Measurements from ENCODE around the gene PHF19. TPM values are rescaled to one million over a fixed set of nuclear protein-coding genes. Genes with fewer than 3 reads are reported as not detected.

PHF19 gene
- total RNA-seq, 1 experiment from 2014 or later: 62.8 TPM

DNA sequence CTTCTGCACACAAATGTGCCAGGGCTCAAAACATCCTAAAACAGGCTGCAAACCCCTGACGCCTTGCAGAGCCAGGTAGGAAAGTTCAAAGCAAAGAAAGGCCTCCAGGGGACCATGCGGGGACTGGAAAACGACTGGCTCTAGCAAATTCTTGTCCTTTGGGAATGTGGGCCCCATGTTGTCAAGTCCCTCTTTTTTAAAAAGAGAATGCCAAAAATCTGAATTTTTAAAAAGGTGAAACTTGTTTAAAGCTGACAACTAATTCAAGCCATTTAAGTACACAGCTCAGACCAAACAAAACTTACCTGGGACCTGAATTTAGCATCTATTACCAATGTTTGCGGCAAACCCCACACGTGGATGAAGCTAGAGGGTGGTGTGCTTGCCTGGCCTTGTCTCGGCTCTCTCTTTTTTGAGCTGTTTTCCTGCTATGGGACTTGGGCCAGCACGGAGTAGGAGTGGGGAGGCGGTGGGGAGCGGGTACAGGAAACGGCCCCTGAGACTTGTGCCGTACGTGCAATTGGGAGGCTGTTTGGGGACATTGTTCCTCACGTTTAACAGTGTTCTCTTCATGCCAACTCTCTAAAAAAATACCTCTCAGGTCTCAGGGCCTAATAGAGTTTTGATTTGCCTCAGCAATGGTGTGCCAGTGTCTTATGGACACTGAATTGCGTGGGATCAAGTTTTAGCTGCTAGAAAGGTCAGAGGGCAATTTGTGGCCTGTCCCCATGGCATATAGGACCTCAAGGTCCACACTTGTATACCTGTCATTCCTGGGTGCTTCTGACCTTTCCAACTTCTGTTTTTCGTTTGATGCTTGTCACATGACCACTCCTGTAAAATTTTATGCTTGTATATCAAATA lies 15.1 kb upstream of the PHF19 start:
- DNase-seq (ENCODE audit: low read depth): no peak

DNA sequence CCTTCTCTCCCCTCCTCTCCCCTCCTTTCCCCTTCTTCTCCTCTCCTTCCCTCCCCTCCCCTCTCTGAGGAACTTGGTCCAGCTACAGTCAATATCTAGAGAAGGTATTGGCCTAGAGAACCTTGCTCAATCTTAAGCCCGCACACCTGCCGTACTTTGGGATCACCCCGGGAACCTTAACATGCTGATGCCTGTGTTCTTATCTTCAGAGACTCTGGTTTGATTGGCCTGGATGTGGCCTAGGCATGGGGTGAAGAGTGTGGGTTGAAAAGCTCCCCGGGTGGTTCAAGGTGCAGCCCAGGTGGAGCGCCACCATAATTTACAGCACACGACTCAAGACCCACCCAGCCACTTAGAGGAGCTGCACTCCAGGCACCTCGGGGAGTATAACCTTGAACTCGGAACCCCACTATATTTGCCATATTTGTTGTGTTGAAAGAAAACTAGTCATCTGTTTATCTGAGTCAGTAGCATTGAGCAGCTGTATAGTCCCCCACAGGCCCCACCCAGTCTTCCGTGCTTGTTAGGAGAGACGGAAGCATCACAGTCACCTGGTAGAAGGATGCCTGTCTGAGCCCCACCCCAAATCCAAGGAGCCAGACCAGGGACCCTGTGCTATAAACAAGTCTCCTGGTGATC lies 14.4 kb upstream of the PHF19 start:
- no peak for DNase-seq (ENCODE audit: low read depth)

DNA sequence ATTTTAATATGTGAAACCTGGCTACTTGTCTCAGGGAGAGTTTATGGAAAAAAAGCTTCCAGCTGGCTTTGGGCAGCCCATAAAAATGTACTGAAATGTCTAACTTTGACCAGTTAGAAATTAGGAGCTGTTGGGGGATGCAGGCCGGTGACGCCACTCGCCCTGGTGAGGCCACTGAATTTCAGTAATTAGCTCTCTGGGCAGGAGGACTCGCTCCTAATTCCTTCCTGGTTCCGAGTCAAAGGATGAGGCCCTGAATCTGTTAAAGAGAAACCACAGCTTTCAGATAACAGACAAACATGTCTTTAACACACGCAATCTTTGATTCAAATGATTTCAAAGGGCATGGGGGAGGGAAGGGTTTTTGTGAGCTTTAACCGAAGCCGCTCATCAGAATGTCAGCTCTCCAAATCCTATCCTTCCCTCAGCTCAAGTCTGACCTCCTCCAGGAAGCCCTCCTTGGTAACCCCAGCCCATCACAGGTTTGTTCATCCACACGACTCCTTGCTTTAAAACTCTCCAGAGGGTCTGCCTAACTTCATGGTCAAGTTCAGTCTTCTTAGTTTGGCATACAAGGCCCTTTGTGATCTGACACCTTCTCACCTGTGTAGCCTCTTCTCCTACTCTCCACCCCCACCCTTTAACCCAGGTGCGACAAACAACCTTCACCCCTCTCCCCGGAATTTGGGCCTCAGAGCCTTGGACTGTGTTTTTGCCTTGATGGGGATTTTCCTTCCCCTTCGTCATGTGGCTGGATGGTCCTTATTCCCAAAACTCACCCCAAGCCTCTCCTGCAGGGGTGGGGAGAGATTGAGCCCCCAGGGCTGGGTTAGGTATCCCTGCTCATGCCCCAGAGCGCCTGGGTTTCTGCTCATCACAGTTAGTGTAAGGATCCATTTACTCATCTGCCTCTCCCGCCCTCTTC lies 13.6 kb upstream of the PHF19 start:
- DNase-seq (ENCODE audit: low read depth): no peak

DNA sequence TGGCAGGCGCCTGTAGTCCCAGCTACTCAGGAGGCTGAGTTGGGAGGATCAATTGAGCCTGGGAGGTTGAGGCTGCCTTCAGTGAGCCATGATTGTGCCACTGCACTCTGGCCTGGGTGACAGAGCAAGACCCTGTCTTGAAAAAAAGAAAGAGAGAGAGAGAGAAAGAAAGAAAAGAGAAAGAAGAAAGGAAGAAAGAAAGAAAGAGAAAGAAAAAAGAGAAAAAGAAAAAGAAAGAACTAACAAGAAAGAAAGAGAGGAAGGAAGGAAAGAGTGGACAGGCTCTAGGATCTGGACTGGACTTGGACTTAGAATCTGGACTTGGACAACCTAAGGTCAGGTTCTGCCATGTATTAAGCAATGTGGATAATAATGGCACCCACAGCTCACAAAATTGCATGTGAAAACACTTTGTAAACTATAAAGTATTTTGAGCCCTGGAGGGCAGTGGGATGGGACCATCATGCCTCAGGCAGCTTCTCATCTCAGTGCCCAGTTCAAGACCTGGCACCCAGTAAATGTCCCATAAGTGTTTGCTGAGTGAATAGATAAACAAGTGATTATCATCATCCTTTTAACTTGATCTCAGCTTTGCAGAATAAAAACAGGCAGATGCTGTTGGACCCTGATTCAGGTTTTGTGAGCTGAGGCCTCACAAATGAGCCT lies 12.8 kb upstream of the PHF19 start:
- no peak for DNase-seq (ENCODE audit: low read depth)

DNA sequence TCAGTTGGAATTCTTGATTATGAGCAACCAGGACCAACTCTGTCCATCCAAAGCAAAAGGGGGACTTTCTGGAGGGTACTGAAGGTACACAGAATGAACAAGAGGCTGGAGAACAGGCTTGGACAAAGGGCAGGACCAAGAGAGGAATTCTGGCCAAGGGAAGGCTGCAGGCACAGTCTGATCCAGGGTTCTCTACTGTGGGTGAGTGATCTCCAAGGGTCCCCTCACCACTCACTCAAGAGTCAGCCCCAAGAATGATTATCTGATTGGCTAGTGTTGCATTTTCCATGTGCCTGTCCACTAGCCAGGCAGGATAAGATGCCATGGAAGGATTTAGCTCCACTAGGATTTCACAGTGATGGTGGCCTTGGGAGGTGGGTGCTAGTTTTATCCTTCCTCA lies 11.6 kb upstream of the PHF19 start:
- no peak for DNase-seq (ENCODE audit: low read depth)

DNA sequence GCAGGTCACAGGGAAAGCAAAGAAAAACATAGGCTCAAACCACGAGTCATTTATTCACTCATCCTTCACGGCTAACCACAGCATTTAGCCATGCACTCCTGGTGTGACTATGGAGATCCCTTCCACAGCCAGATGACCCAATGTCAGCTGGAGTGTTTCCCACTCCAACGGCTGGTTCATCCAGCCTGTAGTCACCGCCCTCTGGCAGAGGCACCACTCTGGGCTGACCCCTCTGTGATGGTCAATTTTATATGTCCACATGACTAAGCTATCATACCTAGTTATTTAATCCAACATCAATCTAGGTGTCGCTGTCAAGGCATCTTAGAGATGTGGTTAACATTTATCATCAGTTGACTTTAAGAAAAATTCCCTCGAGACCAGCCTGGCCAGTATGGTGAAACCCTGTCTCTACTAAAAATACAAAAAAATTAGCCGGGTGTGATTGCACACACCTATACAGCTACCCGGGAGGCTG lies 9.5 kb upstream of the PHF19 start:
- peak; percentile 98 for DNase-seq (ENCODE audit: low read depth)

DNA sequence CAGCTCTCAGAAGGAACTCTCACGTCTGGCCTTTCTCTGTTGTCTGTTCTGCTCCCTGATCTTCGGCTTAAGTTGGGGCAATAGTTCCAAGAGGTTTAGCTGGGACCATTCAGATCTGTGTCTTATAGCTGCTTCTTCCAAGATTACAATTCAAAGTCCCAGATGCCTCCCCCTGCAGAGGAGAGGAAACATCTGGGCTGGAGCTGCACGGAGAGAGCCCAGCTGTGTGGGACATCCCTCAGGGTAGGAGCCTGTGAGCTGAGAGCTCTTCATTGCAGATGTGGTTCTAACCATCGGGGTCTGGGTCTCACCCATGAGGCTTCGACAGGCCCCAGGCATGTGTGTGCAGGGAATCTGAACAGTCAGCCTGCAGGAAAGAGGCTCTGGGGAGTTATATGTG lies 9.0 kb upstream of the PHF19 start:
- no peak for DNase-seq (ENCODE audit: low read depth)

DNA sequence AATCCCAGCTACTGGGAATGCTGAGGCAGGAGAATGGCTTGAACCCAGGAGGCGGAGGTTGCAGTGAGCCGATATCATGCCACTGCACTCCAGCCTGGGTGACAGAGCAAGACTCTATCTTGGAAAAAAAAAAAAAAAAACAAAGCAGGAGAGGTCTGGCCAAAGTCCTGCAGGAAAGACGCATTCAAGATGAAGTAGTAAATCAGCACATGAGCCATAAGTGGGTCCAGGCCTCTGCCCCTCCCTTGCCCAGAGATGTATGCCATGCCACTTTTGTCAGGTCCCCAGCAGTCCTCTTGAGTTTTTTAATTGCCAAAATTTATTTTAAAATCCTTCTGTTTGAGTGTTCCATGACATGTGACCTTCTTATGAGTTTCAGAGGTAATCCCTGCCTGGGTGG lies 8.5 kb upstream of the PHF19 start:
- no peak for DNase-seq (ENCODE audit: low read depth)

DNA sequence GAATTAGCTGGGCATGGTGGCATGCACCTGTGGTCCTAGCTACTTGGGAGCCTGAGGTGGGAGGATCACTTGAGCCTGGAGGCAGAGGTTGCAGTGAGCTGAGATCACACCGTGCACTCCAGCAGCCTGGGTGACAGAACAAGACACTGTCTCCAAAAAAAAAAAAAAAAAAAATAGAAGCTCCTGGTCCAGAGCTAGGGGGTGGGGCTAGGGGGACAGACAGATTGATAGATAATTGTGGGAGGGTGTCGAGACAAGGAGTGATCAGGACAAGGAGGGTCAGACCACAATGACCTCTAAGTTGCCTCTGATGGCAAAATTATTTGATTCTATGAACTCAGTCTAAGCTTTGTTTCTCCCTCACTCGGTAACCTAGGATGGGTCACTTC lies 6.6 kb upstream of the PHF19 start:
- DNase-seq (ENCODE audit: low read depth): no peak

DNA sequence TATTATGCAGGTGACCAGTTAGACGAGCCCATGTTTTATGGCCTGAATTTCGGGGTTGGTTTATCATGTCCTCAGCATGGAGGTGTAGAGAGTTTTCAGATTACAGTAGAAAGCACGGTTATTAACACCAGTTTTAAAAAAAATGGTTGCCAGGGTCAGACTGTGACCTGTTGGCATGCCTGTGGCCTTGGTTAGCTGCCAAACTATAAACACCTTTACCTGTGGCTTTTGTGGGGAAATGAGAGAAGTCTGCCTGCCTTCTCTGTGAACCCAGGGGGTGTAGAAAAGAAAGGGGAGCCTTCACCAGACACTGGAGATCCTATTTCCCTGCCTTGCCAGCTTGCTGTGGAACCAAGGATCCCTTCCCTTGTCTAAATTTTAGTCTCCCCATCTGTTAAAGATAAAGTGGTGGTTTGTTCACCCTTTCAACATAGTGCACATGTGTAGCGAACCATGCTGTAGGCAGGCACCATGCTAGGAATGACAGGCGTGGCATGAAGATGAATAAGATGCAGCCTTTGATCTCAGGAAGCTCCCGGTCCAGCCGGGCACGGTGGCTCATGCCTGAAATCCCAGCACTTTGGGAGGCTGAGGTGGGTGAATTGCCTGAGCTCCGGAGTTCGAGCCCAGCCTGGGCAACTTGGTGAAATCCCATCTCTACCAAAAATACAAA lies 6.1 kb upstream of the PHF19 start:
- peak; percentile 48 for DNase-seq (ENCODE audit: low read depth)

DNA sequence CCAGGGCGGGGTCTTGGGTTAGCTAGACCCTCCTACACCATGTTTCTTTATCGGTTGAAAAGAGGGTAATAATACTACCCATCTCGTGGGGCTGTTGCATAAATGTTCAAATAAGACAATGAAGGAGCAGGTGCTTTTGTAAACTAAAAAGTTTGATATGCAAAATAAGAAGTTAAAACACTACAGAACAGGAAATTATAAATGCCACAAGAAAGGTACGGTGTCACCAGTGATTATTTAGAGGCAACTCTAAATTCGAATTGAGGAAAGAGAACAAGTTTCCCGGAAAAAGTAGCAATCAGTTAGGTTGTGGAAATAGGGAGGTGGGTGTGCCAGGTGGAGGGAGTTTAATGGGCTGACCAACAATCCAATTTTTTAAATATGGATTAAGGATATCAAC lies 2.5 kb upstream of the PHF19 start:
- no peak for DNase-seq (ENCODE audit: low read depth)

DNA sequence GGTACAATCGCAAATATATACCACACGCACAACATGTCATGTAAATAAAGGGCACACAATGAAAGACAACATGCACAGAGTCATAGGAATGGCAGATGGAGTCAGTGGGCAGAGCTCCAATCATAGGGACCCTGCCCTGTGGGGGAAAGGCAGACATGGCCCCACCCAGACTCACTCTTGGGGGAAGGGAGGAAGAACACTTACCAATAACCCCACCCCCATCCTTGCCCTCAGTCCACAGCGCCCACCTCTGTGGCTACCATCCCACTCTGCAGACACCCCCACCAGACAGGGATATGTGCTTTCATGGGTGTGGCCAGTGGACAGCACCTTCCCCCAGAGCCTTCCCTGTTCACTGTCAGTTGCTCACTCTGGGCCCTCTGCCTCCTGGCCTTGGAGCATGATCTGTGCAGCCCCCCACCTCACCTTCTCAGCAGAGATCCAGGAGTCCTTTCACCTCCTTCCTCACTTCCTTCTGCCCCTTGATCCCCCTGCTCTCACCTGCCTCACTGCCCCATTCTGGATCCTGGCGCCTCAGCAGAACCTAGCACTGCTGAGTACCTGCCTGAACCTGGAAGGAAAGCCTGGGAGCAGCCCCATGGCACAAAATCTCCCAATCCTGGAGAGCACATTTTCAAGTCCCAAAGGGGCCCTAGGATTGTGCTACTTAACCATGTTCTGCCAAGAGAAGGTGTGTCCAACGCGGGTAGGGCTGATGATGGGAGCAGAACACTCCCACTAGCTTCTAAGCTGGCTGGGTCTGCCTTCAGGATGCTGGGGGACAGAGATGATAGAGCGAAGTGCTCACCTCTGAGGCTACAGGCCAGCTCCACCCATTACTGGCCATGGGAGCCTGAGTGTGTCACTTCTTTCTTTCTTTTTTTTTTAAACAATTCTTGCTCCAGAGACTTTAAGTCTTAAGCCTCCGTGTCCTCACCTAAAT lies 1.5 kb upstream of the PHF19 start:
- DNase-seq (ENCODE audit: low read depth): no peak

DNA sequence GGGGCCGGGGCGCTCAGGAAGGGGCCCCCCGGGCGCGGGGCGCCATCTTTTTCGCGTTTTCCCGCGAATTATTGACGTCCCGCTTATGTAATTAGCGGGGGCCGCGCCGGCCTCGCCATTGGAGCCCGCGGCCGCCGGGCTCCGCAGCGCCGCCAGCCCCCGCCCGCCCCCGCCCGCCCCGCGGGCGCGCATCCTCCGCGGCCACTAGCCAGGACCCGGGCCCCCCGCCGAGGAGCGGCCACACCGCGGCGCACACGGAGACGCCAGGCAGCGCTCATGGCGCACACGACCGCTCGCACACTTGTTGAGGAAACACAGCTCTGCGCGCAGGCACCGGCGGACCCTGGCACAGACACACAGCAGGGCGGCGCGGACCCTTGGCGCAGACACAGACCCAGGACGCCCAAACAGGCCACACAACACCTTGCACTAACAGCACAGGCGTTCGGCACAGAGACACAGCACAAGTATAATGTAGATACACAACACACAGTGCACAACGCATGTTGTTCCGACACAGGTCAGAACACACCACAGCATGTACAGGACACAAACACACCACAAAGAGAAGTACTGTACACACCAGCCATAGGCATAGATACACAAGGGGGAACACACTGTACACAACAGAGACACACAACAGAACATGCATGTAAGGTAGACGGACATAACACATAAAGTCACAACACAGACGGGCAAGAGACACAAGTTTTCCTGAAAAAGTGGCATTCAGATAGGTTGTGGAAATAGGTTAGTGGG lies 467 bp upstream of the PHF19 start:
- peak; percentile 68 for DNase-seq (ENCODE audit: low read depth)

DNA sequence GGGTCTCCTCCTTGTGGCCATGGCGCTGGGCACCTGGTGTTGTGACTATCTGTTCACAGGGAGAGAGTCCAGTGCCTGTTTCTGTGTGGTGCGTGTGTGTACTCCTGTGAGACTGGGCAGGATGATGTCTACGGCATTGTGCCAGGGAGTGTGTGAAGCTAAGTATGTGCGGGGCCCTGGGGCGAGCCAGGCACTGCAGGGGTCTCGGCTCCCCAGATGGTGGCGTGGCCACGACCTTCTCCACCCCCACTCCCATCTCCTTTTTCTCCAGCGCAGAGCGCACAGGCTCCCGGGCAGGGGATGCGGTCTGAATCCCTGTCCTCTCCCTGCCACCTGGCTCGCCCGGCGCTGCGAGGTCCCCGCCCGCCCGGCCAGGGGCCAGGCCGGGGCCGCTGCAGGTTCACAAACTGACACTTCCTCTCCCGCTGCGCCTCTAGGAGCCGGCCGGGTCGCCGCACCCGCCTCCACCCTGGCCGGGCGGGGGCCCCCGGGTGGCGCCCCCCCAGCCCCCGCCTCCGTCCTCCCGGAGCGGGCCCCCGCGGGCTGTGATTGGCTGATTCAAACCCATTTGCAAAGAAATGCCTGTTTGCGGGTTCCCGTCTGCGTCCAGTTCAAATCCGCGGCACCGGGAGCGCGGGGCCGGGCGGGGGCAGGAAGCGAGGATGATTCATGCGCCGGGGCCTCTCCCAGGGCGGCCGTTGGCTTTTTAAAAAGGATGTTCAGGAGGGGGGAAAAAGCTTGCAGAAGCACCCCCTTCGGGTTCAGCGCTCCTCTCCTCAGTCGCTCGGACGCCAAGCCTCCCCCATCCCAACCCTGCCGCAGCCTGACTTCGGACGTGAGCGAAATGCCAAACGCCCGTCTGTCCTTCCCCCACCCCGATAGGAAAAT lies 790 bp downstream of the PHF19 start:
- peak; percentile 97 for DNase-seq (ENCODE audit: low read depth)

DNA sequence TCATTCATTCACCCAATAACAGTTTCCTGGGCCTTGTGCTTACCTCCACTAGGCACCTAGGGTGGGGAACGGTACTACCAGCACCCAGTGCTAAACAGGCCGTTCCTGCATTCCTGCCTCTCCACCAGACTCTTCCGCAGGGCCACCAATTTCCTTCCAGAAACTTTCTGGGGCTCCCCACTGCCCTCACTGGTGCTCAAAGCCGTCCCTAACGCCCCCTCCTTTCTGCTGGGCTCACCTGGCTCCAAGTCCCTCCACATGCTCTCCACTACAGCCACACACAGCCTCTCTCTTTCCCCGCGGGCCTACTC lies 1.4 kb downstream of the PHF19 start:
- no peak for DNase-seq (ENCODE audit: low read depth)

DNA sequence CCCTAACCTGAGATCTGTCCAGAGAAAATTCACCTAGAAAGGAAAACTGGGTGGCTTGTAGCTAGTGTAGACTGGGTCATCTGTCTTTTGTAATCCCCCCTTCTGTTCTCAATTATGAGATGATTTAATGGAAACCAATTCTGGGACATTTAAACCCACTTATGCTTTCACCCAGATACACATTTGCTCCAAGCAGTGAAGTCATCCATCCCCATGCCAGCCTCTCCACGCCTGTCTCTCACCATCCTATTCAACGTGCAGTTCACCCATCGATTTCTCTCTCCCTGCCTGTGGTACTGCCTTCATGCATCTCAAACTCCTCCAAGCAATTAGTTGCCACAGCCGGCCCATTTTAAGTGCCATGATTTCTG lies 1.8 kb downstream of the PHF19 start:
- no peak for DNase-seq (ENCODE audit: low read depth)

DNA sequence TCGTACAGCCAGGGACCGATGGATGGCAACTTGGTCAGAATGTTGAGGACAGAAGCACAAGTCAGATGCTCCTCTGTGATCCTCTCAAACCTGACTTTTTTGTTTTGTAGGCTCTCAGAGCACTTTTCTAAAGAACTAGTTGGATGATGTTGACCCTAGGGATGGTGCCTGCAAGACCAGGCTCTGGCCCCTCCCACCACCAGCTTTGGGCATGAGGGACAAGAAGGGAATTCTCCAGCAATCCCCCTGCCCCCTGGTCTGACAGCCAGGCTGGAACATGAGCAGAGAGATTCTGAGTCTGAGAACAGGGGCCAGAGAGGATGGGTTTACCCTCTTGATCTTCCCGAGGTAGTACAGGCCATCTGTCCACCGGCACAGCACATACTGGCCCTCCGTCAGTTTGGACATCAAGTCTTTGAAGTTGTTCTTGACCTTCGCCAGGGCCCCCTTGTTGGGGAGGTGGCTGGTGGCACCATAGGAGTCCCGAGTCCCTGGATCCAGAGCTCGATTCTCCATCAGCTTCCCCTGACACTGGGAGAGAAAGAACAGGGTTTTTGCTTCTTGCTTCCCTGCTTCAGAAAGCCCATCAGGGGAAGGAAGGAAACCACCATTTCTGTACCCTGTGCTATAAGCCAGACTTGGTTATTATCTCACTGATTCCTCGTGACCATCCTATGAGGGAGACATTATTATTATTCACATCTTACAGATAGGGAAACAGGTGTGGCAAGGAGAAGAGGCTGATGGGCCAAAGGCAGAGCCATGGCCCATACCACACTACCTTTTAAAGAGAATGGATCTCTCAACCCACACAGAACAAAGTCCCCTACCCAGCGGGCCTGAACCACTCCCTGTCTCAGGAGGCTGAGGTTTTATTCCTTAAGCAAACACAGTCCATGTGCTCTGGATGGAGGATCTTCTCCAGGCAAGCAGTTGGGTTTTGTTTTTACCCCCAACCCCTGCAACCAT lies 2.5 kb downstream of the PHF19 start:
- no peak for DNase-seq (ENCODE audit: low read depth)
